Kidney (tissue), 14 donors: ENCODE results near the gene PTPN7. TPM values are rescaled to one million over a fixed set of nuclear protein-coding genes. Genes with fewer than 3 reads are reported as not detected.
A peak's percentile ranks its signal among the peaks of the same experiment; 100 is the strongest.
"Not testable (repeated sequence)": the region's sequence is repeated elsewhere in the genome, so short reads cannot be mapped to it uniquely, and the experiment has no call there.

Experiments used
- DNase-seq, 5 donors: peaks; one replicate each; pipeline ENCODE4 v3.0.0-alpha.2; 2013 to 2020
- FAIRE-seq: peaks from 2 replicates; lab custom pipeline; 2012; peaks lifted over from hg19 to GRCh38; lab: Jason Lieb, UNC
- H3K27ac ChIP-seq, 2 donors: one replicate each; pipeline ENCODE4 v1.7.0; 2013; ENCODE audit warnings: low read depth in 2 of 2, low read length in 2 of 2, inconsistent platforms in 1 of 2
- H3K27me3 ChIP-seq: one replicate; pipeline ENCODE4 v1.7.1; 2013; ENCODE audit warnings: low read length, inconsistent platforms; ENCODE audit not compliant: control insufficient read depth, insufficient read depth
- H3K36me3 ChIP-seq, 3 donors: one replicate each; pipeline versions ENCODE4 v1.7.0 to v1.7.1; 2013; ENCODE audit warnings: low read length in 3 of 3, control low read depth in 1 of 3, inconsistent platforms in 1 of 3; ENCODE audit not compliant: insufficient read depth in 3 of 3, control insufficient read depth in 2 of 3
- H3K4me1 ChIP-seq, 3 donors: one replicate each; pipeline versions ENCODE4 v1.7.0 to v1.7.1; 2013; ENCODE audit warnings: low read length in 3 of 3, inconsistent platforms in 1 of 3, low read depth in 1 of 3; ENCODE audit not compliant: control insufficient read depth in 2 of 3, insufficient read depth in 2 of 3
- H3K4me3 ChIP-seq, 3 donors: one replicate each; pipeline versions ENCODE4 v1.7.0 to v1.8.1; 2013; ENCODE audit warnings: low read length in 3 of 3, control low read depth in 1 of 3, inconsistent platforms in 1 of 3
- H3K9ac ChIP-seq, 3 donors: one replicate each; pipeline versions ENCODE4 v1.7.0 to v1.7.1; 2013; ENCODE audit warnings: low read length in 3 of 3, control low read depth in 1 of 3, inconsistent platforms in 1 of 3
- H3K9me3 ChIP-seq, 3 donors: one replicate each; pipeline versions ENCODE4 v1.7.0 to v1.7.1; 2013; ENCODE audit warnings: low read length in 3 of 3, control low read depth in 1 of 3, inconsistent platforms in 1 of 3; ENCODE audit not compliant: control insufficient read depth in 2 of 3, insufficient read depth in 1 of 3
- CTCF ChIP-seq: IDR thresholded peaks from 3 replicates; pipeline ENCODE4 v1.5.1; 2012; ENCODE audit warnings: mild to moderate bottlenecking, moderate library complexity, borderline replicate concordance; ENCODE audit not compliant: insufficient read depth; ENCODE audit errors: extremely low read depth
- intact Hi-C: fragments of 100-400 bp; cut with DNase I; formaldehyde crosslinking; loops from one replicate; pipeline ENCODE4 v1.11.1; 2022
- polyA plus RNA-seq: library from polyadenylated mRNA; stranded (reverse); fragments of 350-450 nt; fragmentation: Illumina TruSeq; extraction: RNeasy Lipid Tissue Mini Kit (QIAGEN cat#74804); gene quantifications from one replicate; pipeline ENCODE4 v1.2.3, GENCODE V29; 2014; ENCODE audit warnings: low read depth, low replicate concordance; ENCODE audit not compliant: insufficient read depth
- total RNA-seq: library from RNA; stranded (reverse); fragmentation: NEBNext Ultra II Directional; extraction: Animal tissue kit (Norgen Biotek cat#: 25700); gene quantifications from one replicate; pipeline ENCODE4 v1.2.1, GENCODE V29; 2021
- donor health status: control.
- donor health status: control.
- donor health status: control.
- donor health status: control.
- donor health status: control.
- donor health status: DM: yes; HTN: yes; CAD: no.
- donor health status: Normal renal cell carcinoma (clear cell type).

PTPN7 gene
- total and polyA plus RNA-seq, 2 donors from 2014 or later = 3.5 to 5.5 TPM

- Histone ChIP-seq H3K4me3 (no peak overlapping the region), H3K36me3 (no peaks in the 10 kb centered on the region), H3K4me1 (peaks cover 0 to 13% (median under 1%) of the 10 kb centered on the region in 3 donors), H3K27ac (no peak overlapping the region), H3K9ac (no peak overlapping the region), H3K9me3 (no peaks in the 10 kb centered on the region), H3K27me3 (no peaks in the 10 kb centered on the region)
- TF ChIP-seq CTCF = no peak
- FAIRE-seq (no peak), DNase-seq (peak in 1 of 5 donors; percentile 58)
- intact Hi-C loops = no loop called here
Measured at GRCh38 chr1:202167708-202168415, 7.5 kb upstream of the PTPN7 start.

- H3K27ac ChIP-seq, intact Hi-C loops, H3K9me3 ChIP-seq, H3K4me3 ChIP-seq, DNase-seq, H3K9ac ChIP-seq, FAIRE-seq, H3K36me3 ChIP-seq, H3K27me3 ChIP-seq: not testable (repeated sequence)
- peaks cover 0 to 17% (median 3%) of the 10 kb centered on the region in 3 donors for H3K4me1 ChIP-seq
Measured at GRCh38 chr1:202167054-202167453, 6.7 kb upstream of the PTPN7 start.

- TF ChIP-seq CTCF = no peak
- FAIRE-seq = no peak
- intact Hi-C loops = no loop called here
Measured at GRCh38 chr1:202165942-202166843, 5.8 kb upstream of the PTPN7 start.

GRCh38 chr1:202165267-202165941 is 5.0 kb upstream of the PTPN7 start:
- no peak for TF ChIP-seq CTCF
- H3K9me3 ChIP-seq = no peaks in the 10 kb centered on the region
- no peak overlapping the region for H3K27ac ChIP-seq
- intact Hi-C loops = no loop called here
- FAIRE-seq (no peak), DNase-seq (peak; percentile 35 to 75 (median 59))
- peaks cover 0 to 17% (median 3%) of the 10 kb centered on the region in 3 donors for H3K4me1 ChIP-seq
- H3K27me3 ChIP-seq = no peaks in the 10 kb centered on the region
- H3K9ac ChIP-seq = no peak overlapping the region
- H3K36me3 ChIP-seq = no peaks in the 10 kb centered on the region
- H3K4me3 ChIP-seq = no peak overlapping the region

More at GRCh38 chr1:202165942-202166843, 5.8 kb upstream of the PTPN7 start:
- peaks cover 0 to 17% (median 3%) of the 10 kb centered on the region in 3 donors for H3K4me1 ChIP-seq
- peak in 1 of 5 donors; percentile 64 for DNase-seq
- H3K4me3 ChIP-seq = no peak overlapping the region
- no peaks in the 10 kb centered on the region for H3K27me3 ChIP-seq
- H3K36me3 ChIP-seq = no peaks in the 10 kb centered on the region
- H3K27ac ChIP-seq = no peak overlapping the region
- H3K9ac ChIP-seq = no peak overlapping the region
- H3K9me3 ChIP-seq = no peaks in the 10 kb centered on the region
